ENCODE results near the gene DOCK10. TPM values are rescaled to one million over a fixed set of nuclear protein-coding genes. Genes with fewer than 3 reads are reported as not detected.

The DOCK10 gene
- total and polyA plus RNA-seq, 10 of the 15 experiments (the other 5 are each of a cell fraction or from before 2014, with no cell fraction given) = 16.9 to 120 (median 85.5) TPM

GRCh38 chr2:224871813-224872212, 170.5 kb downstream of the DOCK10 start:
- ChIA-PET SMC1A (ENCODE audit: uncharacterized antibody, unreplicated experiment) (interaction anchor here (0.7 kb wide), 1 partner anchor 14 kb away, joined by 3 read pairs; no protein-coding TSS in a partner anchor), POLR2A (no interaction called here), RAD21 (ENCODE audit: unreplicated experiment) (no interaction called here), CTCF (interaction anchor here (1.5 kb wide), 1 partner anchor 130 kb away, joined by 4 read pairs; no protein-coding TSS in a partner anchor)
- H3K4me2 ChIP-seq (ENCODE audit: control insufficient read depth, insufficient read depth) = no peak overlapping the region
- no peak for ATAC-seq
- H3K4me3 ChIP-seq = no peak overlapping the region
- H3K27me3 ChIP-seq (replicated peaks in 1 of 2; ENCODE audit: control insufficient read depth in 2 of 2, insufficient read depth in 2 of 2, low read length in 1 of 2) = no peaks in the 10 kb centered on the region
- TF ChIP-seq NBN (IDR thresholded peaks at IDR 0.05) (no peak), TBL1XR1 (IDR thresholded peaks at IDR 0.05; ENCODE audit: low read depth, low read length) (no peak), RCOR1 (conservative IDR thresholded peaks at IDR 0.05; ENCODE audit: low read depth, low read length) (no peak), MEF2B (IDR thresholded peaks at IDR 0.05; ENCODE audit: partially characterized antibody, poor library complexity, severe bottlenecking) (no peak), CBX3 (IDR thresholded peaks at IDR 0.05; ENCODE audit: borderline replicate concordance, low read depth) (no peak)
- H3K27ac ChIP-seq (ENCODE audit: control insufficient read depth, insufficient read depth) = no peak overlapping the region
- 100% methylated on average over 1 of the region's 1 CpG for WGBS (ENCODE audit: insufficient coverage, insufficient replicate concordance, low lambda C conversion rate, missing lambda C conversion rate)
- no TSS peak for BruUV-seq (replicated peaks)
- H3K9ac ChIP-seq (ENCODE audit: control insufficient read depth, insufficient read depth, low read length) = no peak overlapping the region
- intact Hi-C loops (cut with micrococcal nuclease; ENCODE audit: unreplicated experiment) (no loop called here), in situ Hi-C loops (cut with MboI) (no loop called here)
- H3K9me3 ChIP-seq (replicated peaks; ENCODE audit: control insufficient read depth, insufficient read depth, low read length) = no peaks in the 10 kb centered on the region; the same call in 2 of the 3 replicates
- H3K36me3 ChIP-seq (ENCODE audit: control insufficient read depth in 2 of 2, insufficient read depth in 2 of 2, low read length in 1 of 2) = peaks cover 8 to 40% of the 10 kb centered on the region in 2 experiments
- H3K79me2 ChIP-seq (ENCODE audit: control insufficient read depth, insufficient read depth, low read length) = no peaks in the 10 kb centered on the region
- H3K4me1 ChIP-seq (ENCODE audit: control insufficient read depth, insufficient read depth, low read length) = peaks cover 16% of the 10 kb centered on the region
- no peak for DNase-seq (ENCODE audit: low read depth, low spot score)
- no peaks in the 10 kb centered on the region for H4K20me1 ChIP-seq (ENCODE audit: control insufficient read depth, insufficient read depth)
- FAIRE-seq = no peak
- no peak overlapping the region for H2AFZ ChIP-seq (ENCODE audit: control insufficient read depth, low read depth, low read length)

- no peaks in the 10 kb centered on the region for H3K79me2 ChIP-seq (ENCODE audit: control insufficient read depth, insufficient read depth, low read length)
- no peaks in the 10 kb centered on the region; the same call in 2 of the 3 replicates for H3K9me3 ChIP-seq (replicated peaks; ENCODE audit: control insufficient read depth, insufficient read depth, low read length)
- no peak overlapping the region for H2AFZ ChIP-seq (ENCODE audit: control insufficient read depth, low read depth, low read length)
- ChIA-PET POLR2A (no interaction called here), SMC1A (ENCODE audit: uncharacterized antibody, unreplicated experiment) (no interaction called here), RAD21 (ENCODE audit: unreplicated experiment) (no interaction called here), CTCF (no interaction called here)
- TF ChIP-seq FOXM1 (IDR thresholded peaks at IDR 0.05; ENCODE audit: low read depth, low read length) (no peak), MEF2A (IDR thresholded peaks at IDR 0.05; ENCODE audit: insufficient read depth, low read depth, low read length) (no peak), CEBPZ (IDR thresholded peaks at IDR 0.05; ENCODE audit: low read depth, low read length) (no peak), SREBF1 (IDR thresholded peaks at IDR 0.05; ENCODE audit: low read length) (no peak), ZNF207 (IDR thresholded peaks at IDR 0.05; ENCODE audit: borderline replicate concordance) (no peak), PML (IDR thresholded peaks at IDR 0.05; ENCODE audit: low read length) (no peak), TBL1XR1 (IDR thresholded peaks at IDR 0.05; ENCODE audit: low read depth, low read length) (no peak), BCL3 (IDR thresholded peaks at IDR 0.05; ENCODE audit: borderline replicate concordance, insufficient read depth, low read depth, low read length, poor library complexity, severe bottlenecking) (no peak), CHD2 (IDR thresholded peaks at IDR 0.05; ENCODE audit: borderline replicate concordance, low read depth, low read length) (no peak), ATF7 (IDR thresholded peaks at IDR 0.05; ENCODE audit: low read depth) (no peak), MTA3 (IDR thresholded peaks at IDR 0.05; ENCODE audit: borderline replicate concordance, low read length) (no peak)
- no TSS peak for BruUV-seq (replicated peaks)
- intact Hi-C loops (cut with micrococcal nuclease; ENCODE audit: unreplicated experiment) (no loop called here), in situ Hi-C loops (cut with MboI) (no loop called here)
- H3K4me3 ChIP-seq = no peak overlapping the region
- H3K27me3 ChIP-seq (replicated peaks in 1 of 2; ENCODE audit: control insufficient read depth in 2 of 2, insufficient read depth in 2 of 2, low read length in 1 of 2) = no peaks in the 10 kb centered on the region
- FAIRE-seq (peak; percentile 7), DNase-seq (ENCODE audit: low read depth, low spot score) (no peak), ATAC-seq (no peak)
- peaks cover 8 to 43% of the 10 kb centered on the region in 2 experiments for H3K36me3 ChIP-seq (ENCODE audit: control insufficient read depth in 2 of 2, insufficient read depth in 2 of 2, low read length in 1 of 2)
- no peak overlapping the region for H3K27ac ChIP-seq (ENCODE audit: control insufficient read depth, insufficient read depth)
- H3K4me1 ChIP-seq (ENCODE audit: control insufficient read depth, insufficient read depth, low read length) = 0 out of 2 replicates have a peak, but pooled peaks cover 3% of the 10 kb centered on the region
- H3K4me2 ChIP-seq (ENCODE audit: control insufficient read depth, insufficient read depth) = no peak overlapping the region
- H3K9ac ChIP-seq (ENCODE audit: control insufficient read depth, insufficient read depth, low read length) = no peak overlapping the region
- H4K20me1 ChIP-seq (ENCODE audit: control insufficient read depth, insufficient read depth) = no peaks in the 10 kb centered on the region
Measured at GRCh38 chr2:224870341-224870740, 171.9 kb downstream of the DOCK10 start.
